Epithelial cell of alveolus of lung (primary cell): ENCODE measurements around the gene WDR1. TPM values are rescaled to one million over a fixed set of nuclear protein-coding genes. Genes with fewer than 3 reads are reported as not detected.

Experiments
- total RNA-seq: library from RNA; depleted of rRNA; stranded (reverse); fragments of >200 nt; gene quantifications from 2 replicates; pipeline ENCODE4 v1.2.1, GENCODE V29; 2015

Gene WDR1
- 94.7 and 371 TPM in 2 replicates for total RNA-seq

DNA sequence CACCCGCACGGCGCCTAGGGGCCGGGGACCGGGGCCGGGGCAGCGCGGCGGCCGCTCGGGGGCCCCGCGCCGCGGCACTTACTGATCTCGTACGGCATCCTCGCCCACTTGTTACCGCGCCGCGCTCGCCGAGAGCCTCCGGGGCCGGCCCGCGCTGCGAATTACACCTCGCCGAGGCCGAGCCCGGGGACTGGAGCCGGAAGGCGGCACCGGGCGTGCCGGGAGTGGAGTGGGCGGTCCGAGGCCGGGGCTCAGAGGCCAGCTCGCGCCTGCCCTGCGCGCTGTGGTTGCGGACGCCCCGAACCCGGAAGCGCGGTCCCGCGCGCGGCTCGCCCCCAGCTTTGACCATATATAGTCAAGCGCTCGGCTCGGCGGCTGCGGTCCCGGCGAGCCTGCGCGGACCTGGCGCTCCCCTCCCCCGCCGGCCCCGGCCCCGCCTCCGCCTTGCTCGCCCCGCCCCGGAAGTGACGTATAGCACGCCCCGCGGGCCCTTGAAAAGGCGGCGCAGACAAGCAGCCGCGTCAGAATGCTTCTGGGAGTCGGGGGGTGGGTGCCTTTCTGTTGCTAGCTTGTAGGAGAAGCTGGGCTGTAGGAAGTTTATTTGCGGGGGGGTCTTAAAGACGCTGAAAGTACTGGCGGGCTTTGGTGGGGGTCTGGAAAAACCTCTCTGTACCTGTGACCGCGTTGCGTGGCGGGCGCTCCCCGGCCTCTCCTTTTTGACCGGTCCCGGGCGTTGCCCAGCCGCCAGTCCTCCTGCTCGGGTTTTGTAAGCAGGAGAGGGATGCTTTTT, at the start of gene WDR1:
WDR1 (minus strand) TSS at position 231 of the 790 bp plus-strand sequence; CDS start at position 98, 133 bp downstream.

Other genes starting within 250 kb of the WDR1 start
- 1.8 and 4.1 TPM in 2 replicates for gene SLC2A9, start 95.3 kb downstream of the WDR1 start, total RNA-seq